Endothelial cell of umbilical vein (primary cell): ENCODE measurements around the gene FAM43B. TPM values are rescaled to one million over a fixed set of nuclear protein-coding genes. Genes with fewer than 3 reads are reported as not detected.

ENCODE experiments used
- BruUV-seq: library from RNA; stranded (reverse); fragments of 400-500 nt; replicated peaks from 2 replicates; lab custom pipeline; 2021; lab: Mats Ljungman, UMichigan
- CTCF ChIA-PET: fragments of 300-600, 350-600 bp; sonication (Branson Sonifier 250); formaldehyde crosslinking; loops from one replicate; lab custom pipeline; 2021; ENCODE audit warnings: antibody characterized with exemption, inconsistent platforms; lab: Charles Lee
- POLR2A ChIA-PET: fragments of 300-600, 350-600 bp; sonication (Branson Sonifier 250); formaldehyde crosslinking; loops from one replicate; lab custom pipeline; 2021; ENCODE audit warnings: antibody characterized with exemption, inconsistent platforms; lab: Charles Lee
- DNase-seq: peaks from one replicate; pipeline ENCODE4 v3.0.0-alpha.2; 2011; ENCODE audit warnings: low read depth, low spot score
- FAIRE-seq: peaks from 2 replicates; lab custom pipeline; 2011; peaks lifted over from hg19 to GRCh38; lab: Jason Lieb, UNC
- H2AFZ ChIP-seq: 2 replicates; pipeline ENCODE4 v1.6.0; 2012; ENCODE audit warnings: low read depth, low read length, control low read depth, inconsistent platforms
- H3K27ac ChIP-seq: 2 replicates; pipeline ENCODE4 v1.5.1; 2011; ENCODE audit warnings: low read depth, mild to moderate bottlenecking, control low read depth, low read length, moderate library complexity; ENCODE audit not compliant: insufficient read depth
- H3K27me3 ChIP-seq, 2 experiments: 2 replicates each; pipeline versions ENCODE4 v1.6.0 to v1.6.1; 2011; ENCODE audit warnings: low read length in 2 of 2, mixed read lengths in 1 of 2; ENCODE audit not compliant: control insufficient read depth in 2 of 2, insufficient read depth in 2 of 2
- H3K36me3 ChIP-seq, 2 experiments: 2 replicates in 1 of 2; 3 replicates in 1 of 2; pipeline ENCODE4 v1.5.1; 2011; ENCODE audit warnings: low read length in 2 of 2, mild to moderate bottlenecking in 1 of 2, moderate library complexity in 1 of 2; ENCODE audit not compliant: control insufficient read depth in 2 of 2, insufficient read depth in 2 of 2; ENCODE audit errors: extremely low read depth in 1 of 2
- H3K4me1 ChIP-seq: 3 replicates; pipeline ENCODE4 v1.5.1; 2011; ENCODE audit warnings: mild to moderate bottlenecking, low read length; ENCODE audit not compliant: control insufficient read depth, insufficient read depth; ENCODE audit errors: extremely low read depth
- H3K4me2 ChIP-seq: 2 replicates; pipeline ENCODE4 v1.6.1; 2011; ENCODE audit warnings: low read length, control low read depth, mixed read lengths; ENCODE audit not compliant: insufficient read depth
- H3K4me3 ChIP-seq, 3 experiments: fragments of 200-600 bp in 1 of 3; sonication (generic), shearing (Covaris generic) in 1 of 3; replicated peaks in 1 of 3; 2 replicates each; pipeline ENCODE4 v1.5.1; 2011 to 2016; ENCODE audit warnings: control low read depth in 3 of 3, low read length in 3 of 3, mild to moderate bottlenecking in 2 of 3, inconsistent platforms in 1 of 3, low read depth in 1 of 3, moderate library complexity in 1 of 3; ENCODE audit not compliant: insufficient read depth in 1 of 3
- H3K79me2 ChIP-seq: 2 replicates; pipeline ENCODE4 v1.6.0; 2012; ENCODE audit warnings: low read length, inconsistent platforms; ENCODE audit not compliant: control insufficient read depth, insufficient read depth
- H3K9ac ChIP-seq: replicated peaks from 2 replicates; pipeline ENCODE3; 2011; ENCODE audit warnings: low read length, control low read depth; ENCODE audit not compliant: insufficient read depth; ENCODE audit errors: extremely low read depth
- H3K9me1 ChIP-seq: replicated peaks from 3 replicates; pipeline ENCODE4 v1.6.0; 2011; ENCODE audit warnings: mild to moderate bottlenecking, low read length; ENCODE audit not compliant: control insufficient read depth, insufficient read depth; ENCODE audit errors: extremely low read depth
- H3K9me3 ChIP-seq: replicated peaks from 2 replicates; pipeline ENCODE4 v1.5.1; 2012; ENCODE audit warnings: low read length, inconsistent platforms; ENCODE audit not compliant: control insufficient read depth, insufficient read depth
- H4K20me1 ChIP-seq: replicated peaks from 2 replicates; pipeline ENCODE3; 2011; ENCODE audit warnings: mild to moderate bottlenecking, low read length; ENCODE audit not compliant: control insufficient read depth, insufficient read depth; ENCODE audit errors: extremely low read depth
- EZH2 ChIP-seq: IDR thresholded peaks from 2 replicates; pipeline ENCODE4 v1.6.1; 2012; ENCODE audit warnings: borderline replicate concordance, low read depth, mild to moderate bottlenecking, moderate library complexity, low read length, inconsistent platforms; ENCODE audit not compliant: severe bottlenecking
- FOS ChIP-seq: IDR thresholded peaks from 2 replicates; pipeline ENCODE4 v1.6.1; 2011; ENCODE audit warnings: mild to moderate bottlenecking, low read length, moderate library complexity, borderline replicate concordance; ENCODE audit not compliant: insufficient read depth
- GATA2 ChIP-seq: IDR thresholded peaks from 2 replicates; pipeline ENCODE4 v1.7.0; 2011; ENCODE audit warnings: low read depth, mild to moderate bottlenecking, moderate library complexity, mixed read lengths, low read length; ENCODE audit not compliant: insufficient read length, insufficient read depth
- JUN ChIP-seq: IDR thresholded peaks from 2 replicates; pipeline ENCODE4 v1.6.1; 2011; ENCODE audit warnings: borderline replicate concordance, low read depth; ENCODE audit not compliant: insufficient read length, insufficient read depth
- MYC ChIP-seq: IDR thresholded peaks from one replicate; pipeline ENCODE4 v1.6.1; 2011; ENCODE audit warnings: mild to moderate bottlenecking, low read depth, low read length
- POLR2A ChIP-seq: IDR thresholded peaks from 2 replicates; pipeline ENCODE4 v1.6.1; 2012; ENCODE audit warnings: low read depth, mild to moderate bottlenecking, control low read depth, low read length
- POLR2AphosphoS5 ChIP-seq: IDR thresholded peaks from 2 replicates; pipeline ENCODE4 v1.6.1; 2012; ENCODE audit warnings: low read depth, mild to moderate bottlenecking, control low read depth, low read length, moderate library complexity; ENCODE audit not compliant: insufficient read depth
- dilution Hi-C: fragments of 300-500 bp; cut with MboI; formaldehyde crosslinking; loops from one replicate; pipeline ENCODE4 v1.15.0; 2019; ENCODE audit warnings: low sequenced_read_pairs; ENCODE audit not compliant: extremely low pct_ligation_motif_present
- intact Hi-C: fragments of 100-400 bp; cut with micrococcal nuclease; formaldehyde crosslinking; loops from one replicate; pipeline ENCODE4 v1.10.0; 2022
- polyA plus RNA-seq, 4 experiments: library from polyadenylated mRNA; depleted of rRNA in 3 of 4; stranded (reverse) in 3 of 4; unstranded in 1 of 4; fragments of >200 nt; gene quantifications; 2 replicates each; pipeline versions ENCODE4 v1.2.1 to v1.2.3, GENCODE V29; 2011 to 2012; ENCODE audit warnings: missing spikeins in 1 of 4
- total RNA-seq: library from RNA; stranded (reverse); gene quantifications from 2 replicates; pipeline ENCODE4 v1.2.3, GENCODE V29; 2021
- TF ChIP-seq, protein P1 (sequence below), 2 donors: IDR thresholded peaks; 1 replicate in 1 of 2; 2 replicates in 1 of 2; pipeline ENCODE4 v1.5.1; 2011; ENCODE audit warnings: low read length in 2 of 2, mild to moderate bottlenecking in 2 of 2, moderate library complexity in 2 of 2, control low read depth in 1 of 2, inconsistent platforms in 1 of 2, low read depth in 1 of 2; ENCODE audit not compliant: insufficient read depth in 1 of 2; ENCODE audit errors: extremely low read depth in 1 of 2
- TF ChIP-seq, protein P2 (sequence below): IDR thresholded peaks from 2 replicates; pipeline ENCODE4 v1.6.1; 2011; ENCODE audit not compliant: insufficient read depth, insufficient read length

Gene FAM43B
- total and polyA plus RNA-seq, 2 donors (not counting 3 experiments of a cell fraction or from before 2014, with no cell fraction given): not detected

DNA sequence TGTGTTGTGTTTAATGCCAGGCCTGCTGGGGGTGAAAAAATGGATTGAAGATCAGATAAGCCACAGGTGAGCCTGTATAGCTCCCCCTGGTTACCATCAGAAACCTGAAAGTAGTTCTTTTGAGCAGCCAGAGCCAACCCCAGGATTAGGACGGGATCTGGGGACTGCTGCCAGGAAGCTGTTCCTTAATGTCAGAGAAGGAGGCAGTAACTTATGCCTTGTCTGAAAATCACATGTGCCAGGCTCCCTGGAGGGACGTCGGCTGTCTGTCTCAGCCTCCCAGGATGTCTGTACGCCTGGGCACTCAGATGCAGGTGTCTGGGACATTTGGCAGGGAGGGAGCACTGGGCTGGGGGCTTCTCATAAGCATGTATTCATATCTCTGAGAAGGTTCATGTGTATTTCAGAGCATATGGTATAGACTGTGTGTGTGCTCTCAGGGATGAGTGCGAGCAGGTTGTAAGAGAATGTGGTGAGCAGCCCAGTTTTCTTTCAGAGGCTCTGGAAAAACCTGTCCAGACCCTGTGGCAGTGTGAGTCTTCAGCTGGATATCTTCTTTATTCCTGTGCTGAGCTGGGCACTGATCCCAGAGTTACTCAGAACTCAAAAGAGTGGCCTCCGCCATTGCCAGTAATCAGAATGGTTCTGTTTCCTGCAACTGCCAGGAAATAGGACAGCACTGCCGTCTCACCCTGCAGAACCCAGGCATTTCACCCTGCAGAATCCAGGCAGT lies 2.8 kb downstream of the FAM43B start:
- Histone ChIP-seq H3K27ac (no peak overlapping the region), H3K79me2 (no peaks in the 10 kb centered on the region), H3K36me3 (no peaks in the 10 kb centered on the region), H4K20me1 (no peaks in the 10 kb centered on the region), H3K9me3 (no peaks in the 10 kb centered on the region), H3K9me1 (no peaks in the 10 kb centered on the region), H3K4me1 (no peaks in the 10 kb centered on the region), H3K4me3 (no peak overlapping the region), H3K27me3 (peaks cover 54 to 56% of the 10 kb centered on the region in 2 experiments), H3K4me2 (no peak overlapping the region), H3K9ac (no peak overlapping the region), H2AFZ (no peak overlapping the region)
- TF ChIP-seq GATA2: no peak
- no peak for DNase-seq
- intact Hi-C loops (no loop called here), dilution Hi-C loops (no loop called here)
- FAIRE-seq: no peak
- ChIA-PET CTCF (interaction anchor here (0.6 kb wide), 1 partner anchor 20 kb away, joined by 3 read pairs; no protein-coding TSS in a partner anchor), POLR2A (no interaction called here)
- no TSS peak for BruUV-seq

DNA sequence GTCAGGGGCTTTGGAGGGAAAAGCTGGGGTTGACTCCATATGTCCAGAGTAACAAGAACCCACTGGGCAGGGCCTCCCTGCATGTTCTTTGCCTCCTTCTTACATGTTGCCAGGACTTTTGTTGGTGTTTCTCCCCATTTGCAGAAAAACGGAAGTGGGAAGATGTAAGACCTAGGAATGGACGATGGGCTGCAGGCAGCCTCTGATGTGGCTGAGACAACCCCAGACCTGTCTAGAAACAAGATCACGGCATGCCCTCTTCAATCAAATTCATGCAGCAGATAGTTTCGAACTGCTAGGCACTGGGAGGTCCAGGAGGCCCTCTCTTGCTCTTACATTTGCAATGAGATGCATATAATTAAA lies 3.4 kb downstream of the FAM43B start:
- no peaks in the 10 kb centered on the region for H3K36me3 ChIP-seq
- H2AFZ ChIP-seq: no peak overlapping the region
- H3K4me1 ChIP-seq: no peaks in the 10 kb centered on the region
- dilution Hi-C loops (no loop called here), intact Hi-C loops (no loop called here)
- POLR2A ChIA-PET: no interaction called here
- no peaks in the 10 kb centered on the region for H4K20me1 ChIP-seq
- H3K9me1 ChIP-seq: no peaks in the 10 kb centered on the region
- H3K79me2 ChIP-seq: no peaks in the 10 kb centered on the region
- DNase-seq (no peak), FAIRE-seq (no peak)
- H3K4me2 ChIP-seq: no peak overlapping the region
- H3K27ac ChIP-seq: no peak overlapping the region
- no TSS peak for BruUV-seq
- H3K27me3 ChIP-seq: peaks cover 56% of the 10 kb centered on the region in 2 experiments
- TF ChIP-seq, protein P1, sequence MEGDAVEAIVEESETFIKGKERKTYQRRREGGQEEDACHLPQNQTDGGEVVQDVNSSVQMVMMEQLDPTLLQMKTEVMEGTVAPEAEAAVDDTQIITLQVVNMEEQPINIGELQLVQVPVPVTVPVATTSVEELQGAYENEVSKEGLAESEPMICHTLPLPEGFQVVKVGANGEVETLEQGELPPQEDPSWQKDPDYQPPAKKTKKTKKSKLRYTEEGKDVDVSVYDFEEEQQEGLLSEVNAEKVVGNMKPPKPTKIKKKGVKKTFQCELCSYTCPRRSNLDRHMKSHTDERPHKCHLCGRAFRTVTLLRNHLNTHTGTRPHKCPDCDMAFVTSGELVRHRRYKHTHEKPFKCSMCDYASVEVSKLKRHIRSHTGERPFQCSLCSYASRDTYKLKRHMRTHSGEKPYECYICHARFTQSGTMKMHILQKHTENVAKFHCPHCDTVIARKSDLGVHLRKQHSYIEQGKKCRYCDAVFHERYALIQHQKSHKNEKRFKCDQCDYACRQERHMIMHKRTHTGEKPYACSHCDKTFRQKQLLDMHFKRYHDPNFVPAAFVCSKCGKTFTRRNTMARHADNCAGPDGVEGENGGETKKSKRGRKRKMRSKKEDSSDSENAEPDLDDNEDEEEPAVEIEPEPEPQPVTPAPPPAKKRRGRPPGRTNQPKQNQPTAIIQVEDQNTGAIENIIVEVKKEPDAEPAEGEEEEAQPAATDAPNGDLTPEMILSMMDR (IDR thresholded peaks at IDR 0.05; ENCODE audit: extremely low read depth in 1 of 2, insufficient read depth in 1 of 2, low read depth in 1 of 2, low read length in 2 of 2): no peak
- no peak for TF ChIP-seq JUN
- TF ChIP-seq GATA2: no peak
- no peak for TF ChIP-seq POLR2A
- no peak for TF ChIP-seq FOS
- TF ChIP-seq, protein P2, sequence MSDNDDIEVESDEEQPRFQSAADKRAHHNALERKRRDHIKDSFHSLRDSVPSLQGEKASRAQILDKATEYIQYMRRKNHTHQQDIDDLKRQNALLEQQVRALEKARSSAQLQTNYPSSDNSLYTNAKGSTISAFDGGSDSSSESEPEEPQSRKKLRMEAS: no peak
- TF ChIP-seq POLR2AphosphoS5: no peak
- TF ChIP-seq EZH2: no peak
- no peak for TF ChIP-seq MYC
- CTCF ChIA-PET: no interaction called here
- H3K4me3 ChIP-seq: no peak overlapping the region
- no peak overlapping the region for H3K9ac ChIP-seq
- H3K9me3 ChIP-seq: no peaks in the 10 kb centered on the region
